Right lobe of liver (tissue), 6 donors: ENCODE data around the gene ZFP57. TPM values are rescaled to one million over a fixed set of nuclear protein-coding genes. Genes with fewer than 3 reads are reported as not detected.

Source experiments
- ATAC-seq, 4 donors: fragments of 200-7000 bp; cut with Tn5 transposase; one replicate each; pipeline ENCODE4 v1.9.1; 2020; ENCODE audit warnings: mild to moderate bottlenecking in 4 of 4, moderate library complexity in 4 of 4
- DNase-seq, 3 donors: peaks; one replicate each; pipeline ENCODE4 v3.0.0-alpha.2; 2020
- H3K27ac ChIP-seq, 3 donors: fragments of 200-600 bp; one replicate each; pipeline ENCODE4 v1.8.0; 2022
- H3K27me3 ChIP-seq, 2 donors: fragments of 200-600 bp; one replicate each; pipeline ENCODE4 v1.8.0; 2022
- H3K36me3 ChIP-seq, 4 donors: fragments of 200-600 bp; sonication (generic) in 1 of 4; one replicate each; pipeline versions ENCODE4 v1.5.1 to v1.8.0; 2017 to 2022; ENCODE audit warnings: control low read depth in 1 of 4
- H3K4me1 ChIP-seq, 4 donors: fragments of 200-600 bp; sonication (generic) in 1 of 4; one replicate each; pipeline versions ENCODE4 v1.5.1 to v1.8.0; 2017 to 2022; ENCODE audit warnings: control low read depth in 1 of 4
- H3K4me3 ChIP-seq, 3 donors: fragments of 200-600 bp; one replicate each; pipeline ENCODE4 v1.8.0; 2022
- H3K9me3 ChIP-seq, 4 donors: fragments of 200-600 bp; sonication (generic) in 1 of 4; one replicate each; pipeline versions ENCODE4 v1.5.1 to v1.8.0; 2017 to 2022; ENCODE audit warnings: control low read depth in 1 of 4
- CTCF ChIP-seq, 4 donors: fragments of 200-600 bp in 3 of 4; fragments of 450-650 bp in 1 of 4; IDR thresholded peaks; one replicate each; pipeline versions ENCODE4 v1.5.1 to v1.8.0; 2016 to 2022; ENCODE audit warnings: antibody characterized with exemption in 4 of 4, mild to moderate bottlenecking in 2 of 4
- POLR2A ChIP-seq: fragments of 450-650 bp; IDR thresholded peaks from one replicate; pipeline ENCODE4 v1.6.1; 2017; ENCODE audit warnings: antibody characterized with exemption, mild to moderate bottlenecking
- WGBS: methylation state at CpG from one replicate; pipeline ENCODE4 v1.1.6; 2018; ENCODE audit warnings: low coverage, low lambda C conversion rate; ENCODE audit not compliant: insufficient coverage; ENCODE audit errors: missing lambda C conversion rate; 5-methylcytosine and 5-hydroxymethylcytosine counted together
- intact Hi-C, 2 donors: fragments of 100-400 bp; cut with DNase I; formaldehyde crosslinking; loops; one replicate each; pipeline versions ENCODE4 v1.11.2 to v1.14.1; 2022
- total RNA-seq, 6 experiments: library from RNA; depleted of rRNA in 2 of 6; stranded (reverse); fragments of >200 nt in 2 of 6; fragmentation: NEBNext Ultra II Directional in 3 of 6; extraction: Animal tissue kit (Norgen Biotek cat#: 25700) in 3 of 6; gene quantifications; one replicate each; pipeline versions ENCODE4 v1.1.0 to v1.2.4, GENCODE V29; 2016 to 2023
- donor health status: DM: no; HTN: yes; CAD: no.
- donor health status: DM: no; HTN: no; CAD: no.
- donor health status: DM: no; HTN: no; CAD: no.
- donor health status: DM: no; HTN: yes; CAD: no.
- donor health status: DM: no; HTN: yes; CAD: no.

ZFP57 gene
- total RNA-seq, 6 experiments from 2014 or later = 0.11 to 0.31 TPM; not detected in 4

GRCh38 chr6:29702519-29703103 lies 21.7 kb upstream of the ZFP57 start:
- H3K4me1 ChIP-seq = peaks cover 0 to 3% (median 0%) of the 10 kb centered on the region in 4 donors
- no peak overlapping the region for H3K27ac ChIP-seq
- TF ChIP-seq POLR2A (no peak), CTCF (IDR thresholded peaks at IDR 0.05) (peak; percentile 18 to 38 (median 28))
- peak; percentile 43 to 93 (median 65) for ATAC-seq
- peak; percentile 48 to 72 (median 63) for DNase-seq
- no peaks in the 10 kb centered on the region for H3K27me3 ChIP-seq
- WGBS = 20% methylated on average over 11 of the region's 17 CpGs
- H3K36me3 ChIP-seq = no peaks in the 10 kb centered on the region
- no peak overlapping the region for H3K4me3 ChIP-seq
- H3K9me3 ChIP-seq = no peaks in the 10 kb centered on the region
- intact Hi-C loops = loop anchor here in 1 of 2 donors (10.0 kb wide), 1 partner anchor 132 kb away; no protein-coding TSS in a partner anchor

- peak in 3 of 4 donors; percentile 45 to 54 (median 53) for TF ChIP-seq CTCF (IDR thresholded peaks at IDR 0.05)
- TF ChIP-seq POLR2A = no peak
- Histone ChIP-seq H3K27me3 (no peaks in the 10 kb centered on the region), H3K27ac (no peak overlapping the region), H3K36me3 (no peaks in the 10 kb centered on the region), H3K9me3 (no peaks in the 10 kb centered on the region), H3K4me1 (no peaks in the 10 kb centered on the region), H3K4me3 (no peak overlapping the region)
- ATAC-seq (peak; percentile 36 to 61 (median 48)), DNase-seq (no peak)
- intact Hi-C loops = no loop called here
- 71% methylated on average over 8 of the region's 10 CpGs for WGBS
Observed at GRCh38 chr6:29696147-29697125, 15.5 kb upstream of the ZFP57 start.

GRCh38 chr6:29694637-29695036 lies 13.7 kb upstream of the ZFP57 start:
- Histone ChIP-seq H3K4me3 (no peak overlapping the region), H3K9me3 (no peaks in the 10 kb centered on the region), H3K27me3 (no peaks in the 10 kb centered on the region), H3K4me1 (no peaks in the 10 kb centered on the region), H3K36me3 (no peaks in the 10 kb centered on the region), H3K27ac (no peak overlapping the region)
- TF ChIP-seq POLR2A (no peak), CTCF (IDR thresholded peaks at IDR 0.05) (no peak)
- intact Hi-C loops = no loop called here
- ATAC-seq (no peak), DNase-seq (no peak)
- WGBS = 0% methylated on average over 1 of the region's 3 CpGs

- DNase-seq (no peak), ATAC-seq (peak in 1 of 4 donors; percentile 72)
- peaks cover 0 to 2% of the 10 kb centered on the region in 2 donors for H3K27me3 ChIP-seq
- H3K27ac ChIP-seq = no peak overlapping the region
- H3K4me1 ChIP-seq = no peaks in the 10 kb centered on the region
- no peaks in the 10 kb centered on the region for H3K9me3 ChIP-seq
- intact Hi-C loops = no loop called here
- peak in 1 of 4 donors; percentile 17 for TF ChIP-seq CTCF (IDR thresholded peaks at IDR 0.05)
- TF ChIP-seq POLR2A = no peak
- no peaks in the 10 kb centered on the region for H3K36me3 ChIP-seq
- H3K4me3 ChIP-seq = peak overlapping the region in 1 of 3 donors; percentile 14
- WGBS = 47% methylated on average over 14 of the region's 15 CpGs
Observed at GRCh38 chr6:29685718-29686326, 4.9 kb upstream of the ZFP57 start.
